A549 (cell line): Measurements from ENCODE around the gene GPR62. TPM values are rescaled to one million over a fixed set of nuclear protein-coding genes. Genes with fewer than 3 reads are reported as not detected.

Source experiments
- ATAC-seq, 2 experiments: fragments of 200-7000 bp in 1 of 2; fragments of >200 bp in 1 of 2; cut with Nextera tagmentation in 1 of 2; cut with Tn5 transposase in 1 of 2; 3 replicates each; pipeline versions ENCODE4 v1.8.0 to v1.9.1; 2018 to 2020; ENCODE audit warnings: mild to moderate bottlenecking in 1 of 2, moderate library complexity in 1 of 2
- CTCF ChIA-PET: fragments of 300-600 bp; sonication (Branson Sonifier 250); formaldehyde crosslinking; extraction: SDS; loops from one replicate; lab custom pipeline; 2021; ENCODE audit warnings: antibody characterized with exemption, inconsistent platforms; lab: Yijun Ruan, JAX
- POLR2A ChIA-PET: fragments of 350-600 bp; formaldehyde crosslinking; extraction: SDS; loops from one replicate; lab custom pipeline; 2021; ENCODE audit warnings: antibody characterized with exemption, inconsistent platforms; lab: Yijun Ruan, JAX
- DNase-seq, 2 experiments: peaks; one replicate each; pipeline versions ENCODE4 v3.0.0 to v3.0.0-alpha.2; 2011 to 2016; ENCODE audit warnings: low read depth in 1 of 2, low spot score in 1 of 2
- FAIRE-seq: peaks from 2 replicates; lab custom pipeline; 2011; peaks lifted over from hg19 to GRCh38; lab: Jason Lieb, UNC
- H3K27ac ChIP-seq, 2 experiments: fragments of >200 bp; sonication (Bioruptor Twin); formaldehyde crosslinking; 3 replicates each; pipeline ENCODE4 v1.5.1; 2016 to 2017
- H3K4me1 ChIP-seq: fragments of >200 bp; sonication (Bioruptor Twin); formaldehyde crosslinking; 3 replicates; pipeline ENCODE4 v1.6.1; 2016
- H3K4me2 ChIP-seq: fragments of >200 bp; sonication (Bioruptor Twin); formaldehyde crosslinking; 3 replicates; pipeline ENCODE4 v1.6.1; 2016
- H3K4me3 ChIP-seq: fragments of >200 bp; sonication (Bioruptor Twin); formaldehyde crosslinking; 3 replicates; pipeline ENCODE4 v1.5.1; 2016
- H3K9me3 ChIP-seq: fragments of >200 bp; sonication (Bioruptor Twin); formaldehyde crosslinking; 3 replicates; pipeline ENCODE4 v1.6.1; 2016
- ATOH8 ChIP-seq: fragments of 250-450 bp; sonication (Bioruptor Pico); IDR thresholded peaks from 2 replicates; pipeline ENCODE4 v1.5.0; 2020; ENCODE audit warnings: low read depth, mild to moderate bottlenecking, moderate library complexity
- BHLHE40 ChIP-seq: IDR thresholded peaks from 2 replicates; pipeline ENCODE4 v1.6.1; 2012; ENCODE audit warnings: low read depth, low read length, inconsistent platforms
- CBX2 ChIP-seq: fragments of 200-600 bp; sonication (generic); IDR thresholded peaks from 2 replicates; pipeline ENCODE4 v1.6.1; 2016; ENCODE audit warnings: low read depth, mild to moderate bottlenecking, borderline replicate concordance
- CTCF ChIP-seq: fragments of >200 bp; sonication (Bioruptor Twin); formaldehyde crosslinking; IDR thresholded peaks from 3 replicates; pipeline ENCODE4 v1.5.1; 2016
- E2F6 ChIP-seq: IDR thresholded peaks from 2 replicates; pipeline ENCODE4 v1.6.1; 2012; ENCODE audit warnings: low read depth, borderline replicate concordance
- EHF ChIP-seq: fragments of 250-450 bp; sonication (Bioruptor Pico); IDR thresholded peaks from 2 replicates; pipeline ENCODE4 v1.5.0; 2020; ENCODE audit warnings: mild to moderate bottlenecking
- EHMT2 ChIP-seq: fragments of 200-600 bp; sonication (generic); IDR thresholded peaks from 2 replicates; pipeline ENCODE4 v1.6.1; 2016; ENCODE audit warnings: antibody characterized with exemption, low read depth, mild to moderate bottlenecking, moderate library complexity
- ELK1 ChIP-seq: fragments of 150-350 bp; IDR thresholded peaks from 2 replicates; pipeline ENCODE4 v1.6.1; 2014; ENCODE audit warnings: low read depth, mild to moderate bottlenecking, low read length
- ESRRA ChIP-seq: fragments of 150-350 bp; IDR thresholded peaks from 2 replicates; pipeline ENCODE4 v1.6.1; 2014; ENCODE audit warnings: mild to moderate bottlenecking, low read length, borderline replicate concordance
- FOSL2 ChIP-seq, 2 experiments: fragments of 450-650 bp in 1 of 2; fragments of >200 bp in 1 of 2; sonication (Bioruptor Twin) in 1 of 2; formaldehyde crosslinking; IDR thresholded peaks; 2 replicates each; pipeline versions ENCODE4 v1.5.0 to v1.6.1; 2016 to 2020; ENCODE audit warnings: mild to moderate bottlenecking in 1 of 2, moderate library complexity in 1 of 2
- FOXS1 ChIP-seq: fragments of 250-450 bp; sonication (Bioruptor Pico); IDR thresholded peaks from 2 replicates; pipeline ENCODE4 v1.5.0; 2020; ENCODE audit warnings: mild to moderate bottlenecking, moderate library complexity
- HES2 ChIP-seq: fragments of >200 bp; sonication (Bioruptor Twin); formaldehyde crosslinking; IDR thresholded peaks from 2 replicates; pipeline ENCODE4 v1.6.1; 2016
- HEYL ChIP-seq: fragments of 250-450 bp; sonication (Bioruptor Pico); IDR thresholded peaks from 2 replicates; pipeline ENCODE4 v1.8.0; 2021; ENCODE audit warnings: mild to moderate bottlenecking, moderate library complexity
- HMGXB4 ChIP-seq: fragments of 250-450 bp; sonication (Bioruptor Pico); IDR thresholded peaks from 2 replicates; pipeline ENCODE4 v1.5.0; 2021; ENCODE audit warnings: mild to moderate bottlenecking, moderate library complexity, borderline replicate concordance
- HOXB13 ChIP-seq: fragments of 250-450 bp; sonication (Bioruptor Pico); IDR thresholded peaks from 2 replicates; pipeline ENCODE4 v1.5.0; 2020; ENCODE audit warnings: low read depth, mild to moderate bottlenecking, moderate library complexity
- KDM1A ChIP-seq: fragments of 200-600 bp; sonication (generic); IDR thresholded peaks from 2 replicates; pipeline ENCODE4 v1.6.1; 2016; ENCODE audit warnings: low read depth, mild to moderate bottlenecking
- MAFK ChIP-seq: fragments of 450-650 bp; IDR thresholded peaks from 2 replicates; pipeline ENCODE4 v1.6.1; 2014; ENCODE audit not compliant: partially characterized antibody
- MAX ChIP-seq: IDR thresholded peaks from 2 replicates; pipeline ENCODE4 v1.6.1; 2012
- MYC ChIP-seq: IDR thresholded peaks from 2 replicates; pipeline ENCODE4 v1.6.1; 2012; ENCODE audit warnings: mild to moderate bottlenecking, inconsistent platforms, low read length, improper control_type of control experiment, borderline replicate concordance
- NFE2L2 ChIP-seq: fragments of 150-350 bp; conservative IDR thresholded peaks from 2 replicates; pipeline ENCODE4 v1.6.1; 2014; ENCODE audit warnings: low read length
- NPAS2 ChIP-seq: fragments of 250-450 bp; sonication (Bioruptor Pico); IDR thresholded peaks from 2 replicates; pipeline ENCODE4 v1.8.0; 2022; ENCODE audit warnings: mild to moderate bottlenecking, moderate library complexity, borderline replicate concordance
- NR3C1 ChIP-seq: fragments of >200 bp; sonication (Bioruptor Twin); formaldehyde crosslinking; IDR thresholded peaks from 3 replicates; pipeline ENCODE4 v1.6.1; 2017
- POLR2A ChIP-seq: IDR thresholded peaks from 2 replicates; pipeline ENCODE4 v1.6.1; 2012; ENCODE audit warnings: mild to moderate bottlenecking, low read length
- RNF2 ChIP-seq: fragments of 200-600 bp; sonication (generic); IDR thresholded peaks from 2 replicates; pipeline ENCODE4 v1.6.1; 2016; ENCODE audit warnings: low read depth, mild to moderate bottlenecking, antibody characterized with exemption, moderate library complexity, borderline replicate concordance
- SMC3 ChIP-seq: fragments of >200 bp; sonication (Bioruptor Twin); formaldehyde crosslinking; IDR thresholded peaks from 3 replicates; pipeline ENCODE4 v1.6.1; 2018; ENCODE audit warnings: inconsistent platforms
- ZFP36 ChIP-seq: fragments of 450-650 bp; IDR thresholded peaks from 2 replicates; pipeline ENCODE4 v1.6.1; 2014; ENCODE audit warnings: borderline replicate concordance; ENCODE audit not compliant: partially characterized antibody
- ZSCAN20 ChIP-seq: fragments of 250-450 bp; sonication (Bioruptor Pico); IDR thresholded peaks from 2 replicates; pipeline ENCODE4 v1.8.0; 2022; ENCODE audit warnings: mild to moderate bottlenecking, moderate library complexity
- WGBS: methylation state at CpG from one replicate; pipeline ENCODE4 v1.1.6; 2017; ENCODE audit errors: missing lambda C conversion rate; 5-methylcytosine and 5-hydroxymethylcytosine counted together
- polyA plus RNA-seq, 4 experiments: library from polyadenylated mRNA; depleted of rRNA in 3 of 4; stranded (reverse); fragments of >200 nt; fragmentation: RNase III in 1 of 4; extraction: RNeasy Plus Mini Kit Qiagen cat#74134 plus additional on column Dnase treatment in 1 of 4; gene quantifications; 2 replicates in 3 of 4; 3 replicates in 1 of 4; pipeline ENCODE4 v1.2.3, GENCODE V29; 2011 to 2017

GPR62 gene
- polyA plus RNA-seq, 2 of the 4 experiments (the other 2 are of a cell fraction) = 0.05 TPM; not detected in 1

GRCh38 chr3:51916418-51916817 lies 38.8 kb upstream of the GPR62 start:
- DNase-seq (no peak), ATAC-seq (no peak), FAIRE-seq (no peak)
- no peak overlapping the region for H3K4me3 ChIP-seq
- H3K9me3 ChIP-seq = no peaks in the 10 kb centered on the region
- H3K4me1 ChIP-seq = no peaks in the 10 kb centered on the region
- H3K4me2 ChIP-seq = no peak overlapping the region
- WGBS = 36% methylated on average over 5 of the region's 5 CpGs
- ChIA-PET CTCF (no interaction called here), POLR2A (no interaction called here)
- TF ChIP-seq BHLHE40 (no peak), KDM1A (no peak), ATOH8 (CRISPR knock-in tag) (no peak), SMC3 (no peak), HMGXB4 (CRISPR knock-in tag) (no peak), ZSCAN20 (CRISPR knock-in tag) (no peak), EHF (CRISPR knock-in tag) (no peak), HOXB13 (CRISPR knock-in tag) (no peak), FOSL2 (IDR thresholded peaks at IDR 0.05) (no peak), FOSL2 (CRISPR knock-in tag; IDR thresholded peaks at IDR 0.05) (no peak)
- no peak overlapping the region for H3K27ac ChIP-seq

GRCh38 chr3:51921081-51921578 lies 34.1 kb upstream of the GPR62 start:
- H3K27ac ChIP-seq = no peak overlapping the region
- ATAC-seq (no peak), FAIRE-seq (no peak), DNase-seq (no peak)
- ChIA-PET POLR2A (no interaction called here), CTCF (interaction anchor here (0.7 to 1.6 kb wide), 2 partner anchors 22 to 102 kb away, joined by 3 read pairs; no protein-coding TSS in a partner anchor)
- no peaks in the 10 kb centered on the region for H3K9me3 ChIP-seq
- TF ChIP-seq ELK1 (no peak), RNF2 (no peak), ZFP36 (no peak), NR3C1 (no peak), POLR2A (no peak), NPAS2 (CRISPR knock-in tag) (no peak), MYC (no peak), HEYL (CRISPR knock-in tag) (no peak), HES2 (no peak), NFE2L2 (no peak), CTCF (no peak), CBX2 (no peak), ESRRA (no peak), FOXS1 (CRISPR knock-in tag) (no peak), EHMT2 (no peak), MAFK (no peak), MAX (no peak), E2F6 (no peak)
- no peak overlapping the region for H3K4me2 ChIP-seq
- no peaks in the 10 kb centered on the region for H3K4me1 ChIP-seq
- no peak overlapping the region for H3K4me3 ChIP-seq
- 72% methylated on average over 11 of the region's 11 CpGs for WGBS
